Keratinocyte (primary cell): ENCODE data around the gene XPO1. TPM values are rescaled to one million over a fixed set of nuclear protein-coding genes. Genes with fewer than 3 reads are reported as not detected.

Experiments
- DNase-seq: peaks from one replicate; pipeline ENCODE4 v3.0.0-alpha.2; 2011; ENCODE audit warnings: low read depth, missing footprints, low spot score
- FAIRE-seq: peaks from 2 replicates; lab custom pipeline; 2011; peaks lifted over from hg19 to GRCh38; lab: Jason Lieb, UNC
- H2AFZ ChIP-seq: 2 replicates; pipeline ENCODE4 v1.6.0; 2012; ENCODE audit warnings: low read length, control low read depth, inconsistent platforms; ENCODE audit not compliant: control insufficient read depth
- H3K27ac ChIP-seq: 2 replicates; pipeline ENCODE4 v1.5.1; 2011; ENCODE audit warnings: low read length; ENCODE audit not compliant: control insufficient read depth, insufficient read depth
- H3K27me3 ChIP-seq: 3 replicates; pipeline ENCODE4 v1.6.0; 2011; ENCODE audit warnings: low read length; ENCODE audit not compliant: control insufficient read depth, insufficient read depth; ENCODE audit errors: extremely low read depth
- H3K36me3 ChIP-seq, 2 experiments: 2 replicates in 1 of 2; 3 replicates in 1 of 2; pipeline ENCODE4 v1.5.1; 2011; ENCODE audit warnings: low read length in 2 of 2, mild to moderate bottlenecking in 1 of 2; ENCODE audit not compliant: control insufficient read depth in 2 of 2, insufficient read depth in 2 of 2; ENCODE audit errors: extremely low read depth in 1 of 2
- H3K4me1 ChIP-seq: 3 replicates; pipeline ENCODE4 v1.5.1; 2011; ENCODE audit warnings: low read length; ENCODE audit not compliant: control insufficient read depth, insufficient read depth; ENCODE audit errors: extremely low read depth
- H3K4me2 ChIP-seq: 3 replicates; pipeline ENCODE4 v1.6.0; 2011; ENCODE audit warnings: low read depth, low read length; ENCODE audit not compliant: control insufficient read depth, insufficient read depth; ENCODE audit errors: extremely low read depth
- H3K4me3 ChIP-seq, 3 experiments: fragments of 200-600 bp in 1 of 3; sonication (generic) in 1 of 3; 2 replicates in 2 of 3; 3 replicates in 1 of 3; pipeline ENCODE4 v1.5.1; 2011 to 2016; ENCODE audit warnings: low read length in 3 of 3, mild to moderate bottlenecking in 3 of 3, control low read depth in 2 of 3, inconsistent platforms in 1 of 3, low read depth in 1 of 3, mixed read lengths in 1 of 3, mixed run types in 1 of 3, moderate library complexity in 1 of 3; ENCODE audit not compliant: control insufficient read depth in 2 of 3, insufficient read depth in 2 of 3; ENCODE audit errors: extremely low read depth in 1 of 3
- H3K79me2 ChIP-seq: 2 replicates; pipeline ENCODE4 v1.6.0; 2012; ENCODE audit warnings: low read length; ENCODE audit not compliant: control insufficient read depth, insufficient read depth
- H3K9ac ChIP-seq: 3 replicates; pipeline ENCODE4 v1.6.0; 2011; ENCODE audit warnings: low read length; ENCODE audit not compliant: control insufficient read depth, insufficient read depth; ENCODE audit errors: extremely low read depth
- H3K9me1 ChIP-seq: 3 replicates; pipeline ENCODE4 v1.6.0; 2011; ENCODE audit warnings: low read length; ENCODE audit not compliant: control insufficient read depth, insufficient read depth; ENCODE audit errors: extremely low read depth
- H3K9me3 ChIP-seq: 2 replicates; pipeline ENCODE4 v1.5.1; 2012; ENCODE audit warnings: low read depth, low read length; ENCODE audit not compliant: control insufficient read depth
- H4K20me1 ChIP-seq: 3 replicates; pipeline ENCODE4 v1.6.0; 2011; ENCODE audit warnings: low read length; ENCODE audit not compliant: control insufficient read depth, insufficient read depth; ENCODE audit errors: extremely low read depth
- EZH2 ChIP-seq: IDR thresholded peaks from one replicate; pipeline ENCODE4 v1.6.1; 2012; ENCODE audit warnings: inconsistent platforms, mild to moderate bottlenecking, low read length, moderate library complexity
- dilution Hi-C: fragments of 300-500 bp; cut with MboI; formaldehyde crosslinking; loops from one replicate; pipeline ENCODE4 v1.7.0; 2020; ENCODE audit warnings: low sequenced_read_pairs; ENCODE audit not compliant: extremely low pct_ligation_motif_present
- polyA plus RNA-seq, 5 experiments: library from polyadenylated mRNA; depleted of rRNA in 3 of 5; stranded (reverse) in 3 of 5; stranded (forward) in 1 of 5; unstranded in 1 of 5; fragments of >200 nt; gene quantifications; 1 replicate in 1 of 5; 2 replicates in 3 of 5; 3 replicates in 1 of 5; pipeline versions ENCODE4 v1.2.1 to v1.2.3, GENCODE V29; 2011 to 2012; ENCODE audit warnings: missing spikeins in 2 of 5, low read depth in 1 of 5, low replicate concordance in 1 of 5
- TF ChIP-seq, protein P1 (sequence below), 3 experiments: IDR thresholded peaks in 1 of 3; conservative IDR thresholded peaks in 1 of 3; optimal IDR thresholded peaks in 1 of 3; 2 replicates in 2 of 3; 3 replicates in 1 of 3; pipeline versions ENCODE3 to v1.5.1; 2011; ENCODE audit warnings: low read length in 3 of 3, mild to moderate bottlenecking in 3 of 3, moderate library complexity in 2 of 3, control low read depth in 1 of 3, inconsistent platforms in 1 of 3; ENCODE audit not compliant: insufficient read depth in 2 of 3; ENCODE audit errors: extremely low read depth in 1 of 3

The XPO1 gene
- polyA plus RNA-seq, 1 donor (not counting 4 experiments of a cell fraction or from before 2014, with no cell fraction given), result 144 TPM

DNA sequence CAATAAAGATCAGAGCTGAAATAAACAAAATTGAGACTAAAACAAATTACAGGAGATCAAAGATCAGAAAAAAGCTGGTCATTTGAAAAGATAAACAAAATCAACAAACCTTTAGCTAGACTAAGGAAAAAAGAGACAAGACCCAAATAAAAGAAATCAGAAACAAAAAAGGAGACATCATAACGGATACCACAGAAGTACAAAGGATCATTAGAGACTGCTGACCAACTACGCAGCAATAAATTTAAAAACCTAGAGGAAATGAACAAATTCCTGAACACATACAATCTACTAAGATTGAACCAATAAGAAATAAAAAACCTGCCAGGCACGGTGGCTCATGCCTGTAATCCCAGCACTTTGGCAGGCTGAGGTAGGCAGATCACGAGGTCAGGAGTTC, 101.0 kb downstream of the XPO1 start:
- dilution Hi-C loops, result no loop called here
- Histone ChIP-seq H3K27me3 (no peaks in the 10 kb centered on the region), H3K4me2 (no peak overlapping the region), H3K27ac (no peak overlapping the region), H3K9ac (no peak overlapping the region), H3K79me2 (peaks cover 94% of the 10 kb centered on the region), H2AFZ (no peak overlapping the region), H4K20me1 (peaks cover 33% of the 10 kb centered on the region), H3K36me3 (no peaks in the 10 kb centered on the region), H3K9me3 (no peaks in the 10 kb centered on the region), H3K4me1 (no peaks in the 10 kb centered on the region), H3K4me3 (no peak overlapping the region), H3K9me1 (peaks cover 2% of the 10 kb centered on the region)
- no peak for FAIRE-seq
- no peak for DNase-seq
- TF ChIP-seq, protein P1, sequence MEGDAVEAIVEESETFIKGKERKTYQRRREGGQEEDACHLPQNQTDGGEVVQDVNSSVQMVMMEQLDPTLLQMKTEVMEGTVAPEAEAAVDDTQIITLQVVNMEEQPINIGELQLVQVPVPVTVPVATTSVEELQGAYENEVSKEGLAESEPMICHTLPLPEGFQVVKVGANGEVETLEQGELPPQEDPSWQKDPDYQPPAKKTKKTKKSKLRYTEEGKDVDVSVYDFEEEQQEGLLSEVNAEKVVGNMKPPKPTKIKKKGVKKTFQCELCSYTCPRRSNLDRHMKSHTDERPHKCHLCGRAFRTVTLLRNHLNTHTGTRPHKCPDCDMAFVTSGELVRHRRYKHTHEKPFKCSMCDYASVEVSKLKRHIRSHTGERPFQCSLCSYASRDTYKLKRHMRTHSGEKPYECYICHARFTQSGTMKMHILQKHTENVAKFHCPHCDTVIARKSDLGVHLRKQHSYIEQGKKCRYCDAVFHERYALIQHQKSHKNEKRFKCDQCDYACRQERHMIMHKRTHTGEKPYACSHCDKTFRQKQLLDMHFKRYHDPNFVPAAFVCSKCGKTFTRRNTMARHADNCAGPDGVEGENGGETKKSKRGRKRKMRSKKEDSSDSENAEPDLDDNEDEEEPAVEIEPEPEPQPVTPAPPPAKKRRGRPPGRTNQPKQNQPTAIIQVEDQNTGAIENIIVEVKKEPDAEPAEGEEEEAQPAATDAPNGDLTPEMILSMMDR (optimal IDR thresholded peaks at IDR 0.05 in 1 of 3, IDR thresholded peaks at IDR 0.05 in 1 of 3, conservative IDR thresholded peaks at IDR 0.05 in 1 of 3; ENCODE audit: extremely low read depth in 1 of 3, insufficient read depth in 2 of 3, low read length in 3 of 3), result no peak
- no peak for TF ChIP-seq EZH2

DNA sequence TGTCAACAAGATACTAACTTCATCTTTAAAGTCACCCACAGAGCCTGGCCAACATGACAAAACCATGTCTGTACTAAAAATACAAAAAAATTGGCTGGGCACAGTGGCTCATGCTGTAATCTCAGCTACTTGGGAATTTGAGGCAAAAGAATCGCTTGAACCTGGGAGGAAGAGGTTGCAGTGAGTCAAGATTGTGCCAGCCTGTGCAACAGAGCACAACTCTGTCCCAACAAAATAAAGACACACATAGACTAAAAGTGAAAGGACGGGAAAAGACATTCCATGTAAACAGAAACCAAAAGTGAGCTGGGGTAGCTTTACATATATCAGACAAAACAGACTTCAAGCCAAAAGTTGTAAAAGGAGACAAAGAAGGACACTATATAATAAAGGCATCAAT, 102.1 kb downstream of the XPO1 start:
- no peak overlapping the region for H3K4me3 ChIP-seq
- H3K79me2 ChIP-seq, result peaks cover 94% of the 10 kb centered on the region
- H3K9ac ChIP-seq, result no peak overlapping the region
- FAIRE-seq, result no peak
- DNase-seq, result no peak
- H3K9me3 ChIP-seq, result no peaks in the 10 kb centered on the region
- no peaks in the 10 kb centered on the region for H3K27me3 ChIP-seq
- no peak for TF ChIP-seq EZH2
- TF ChIP-seq, protein P1 (optimal IDR thresholded peaks at IDR 0.05 in 1 of 3, IDR thresholded peaks at IDR 0.05 in 1 of 3, conservative IDR thresholded peaks at IDR 0.05 in 1 of 3; ENCODE audit: extremely low read depth in 1 of 3, insufficient read depth in 2 of 3, low read length in 3 of 3), result no peak
- H3K9me1 ChIP-seq, result peaks cover 2% of the 10 kb centered on the region
- no peaks in the 10 kb centered on the region for H3K4me1 ChIP-seq
- H3K27ac ChIP-seq, result no peak overlapping the region
- no peaks in the 10 kb centered on the region for H3K36me3 ChIP-seq
- H3K4me2 ChIP-seq, result no peak overlapping the region
- H4K20me1 ChIP-seq, result peaks cover 27% of the 10 kb centered on the region
- dilution Hi-C loops, result no loop called here
- H2AFZ ChIP-seq, result no peak overlapping the region
